ENCODE data around the gene AGTR1.

AGTR1 gene

DNA sequence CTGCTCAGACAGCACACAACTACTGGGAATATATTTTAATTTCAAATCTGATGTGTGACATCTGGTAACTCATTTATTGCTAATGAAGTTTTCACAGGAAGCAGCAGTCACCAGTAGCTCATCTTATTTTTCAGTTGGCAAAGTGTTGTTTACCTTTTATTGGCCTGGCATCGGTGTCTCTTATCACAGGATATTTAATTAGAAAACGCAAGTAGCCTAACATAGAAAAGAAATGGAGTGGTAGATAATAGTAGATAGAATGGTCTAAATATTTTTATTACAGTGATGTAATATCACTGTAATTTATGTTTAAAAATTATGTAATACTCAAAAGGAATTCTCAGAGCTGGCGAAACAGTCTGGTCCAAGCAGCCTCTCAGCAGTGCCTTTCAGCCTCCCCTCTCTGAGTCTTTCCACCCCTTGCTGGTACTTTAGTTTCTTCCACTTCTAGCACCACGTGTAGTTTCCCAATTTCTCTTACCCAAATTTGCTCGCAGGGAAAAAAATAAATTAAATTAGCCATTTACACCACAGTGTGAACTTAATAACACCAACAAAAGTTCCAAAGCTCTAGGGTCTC lies 31.9 kb downstream of the AGTR1 start:
- TF ChIP-seq EZH2phosphoT487 (IDR thresholded peaks at IDR 0.05; ENCODE audit: borderline replicate concordance, low read length), result no peak
- TF ChIP-seq, protein P1, sequence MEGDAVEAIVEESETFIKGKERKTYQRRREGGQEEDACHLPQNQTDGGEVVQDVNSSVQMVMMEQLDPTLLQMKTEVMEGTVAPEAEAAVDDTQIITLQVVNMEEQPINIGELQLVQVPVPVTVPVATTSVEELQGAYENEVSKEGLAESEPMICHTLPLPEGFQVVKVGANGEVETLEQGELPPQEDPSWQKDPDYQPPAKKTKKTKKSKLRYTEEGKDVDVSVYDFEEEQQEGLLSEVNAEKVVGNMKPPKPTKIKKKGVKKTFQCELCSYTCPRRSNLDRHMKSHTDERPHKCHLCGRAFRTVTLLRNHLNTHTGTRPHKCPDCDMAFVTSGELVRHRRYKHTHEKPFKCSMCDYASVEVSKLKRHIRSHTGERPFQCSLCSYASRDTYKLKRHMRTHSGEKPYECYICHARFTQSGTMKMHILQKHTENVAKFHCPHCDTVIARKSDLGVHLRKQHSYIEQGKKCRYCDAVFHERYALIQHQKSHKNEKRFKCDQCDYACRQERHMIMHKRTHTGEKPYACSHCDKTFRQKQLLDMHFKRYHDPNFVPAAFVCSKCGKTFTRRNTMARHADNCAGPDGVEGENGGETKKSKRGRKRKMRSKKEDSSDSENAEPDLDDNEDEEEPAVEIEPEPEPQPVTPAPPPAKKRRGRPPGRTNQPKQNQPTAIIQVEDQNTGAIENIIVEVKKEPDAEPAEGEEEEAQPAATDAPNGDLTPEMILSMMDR (IDR thresholded peaks at IDR 0.05; ENCODE audit: low read depth, low read length, poor library complexity, severe bottlenecking), result no peak
- Histone ChIP-seq H3K79me2 (ENCODE audit: control insufficient read depth, low read length) (no peaks in the 10 kb centered on the region), H3K4me3 (ENCODE audit: low read length) (no peak overlapping the region), H3F3A (ENCODE audit: control insufficient read depth, insufficient read depth) (no peaks in the 10 kb centered on the region), H3K9me3 (ENCODE audit: control insufficient read depth, insufficient read depth, low read length) (no peaks in the 10 kb centered on the region), H3K27me3 (ENCODE audit: control insufficient read depth, low read length) (no peaks in the 10 kb centered on the region), H3K9me2 (replicated peaks; ENCODE audit: control insufficient read depth, low read length) (no peaks in the 10 kb centered on the region), H4K20me1 (ENCODE audit: control insufficient read depth, insufficient read depth, low read depth, low read length) (no peaks in the 10 kb centered on the region), H3K27ac (ENCODE audit: low read depth, low read length) (no peak overlapping the region), H3K4me1 (ENCODE audit: control insufficient read depth, low read length) (no peaks in the 10 kb centered on the region), H3K36me3 (ENCODE audit: control insufficient read depth, low read length) (no peaks in the 10 kb centered on the region), H3K4me2 (ENCODE audit: low read length) (no peak overlapping the region)

DNA sequence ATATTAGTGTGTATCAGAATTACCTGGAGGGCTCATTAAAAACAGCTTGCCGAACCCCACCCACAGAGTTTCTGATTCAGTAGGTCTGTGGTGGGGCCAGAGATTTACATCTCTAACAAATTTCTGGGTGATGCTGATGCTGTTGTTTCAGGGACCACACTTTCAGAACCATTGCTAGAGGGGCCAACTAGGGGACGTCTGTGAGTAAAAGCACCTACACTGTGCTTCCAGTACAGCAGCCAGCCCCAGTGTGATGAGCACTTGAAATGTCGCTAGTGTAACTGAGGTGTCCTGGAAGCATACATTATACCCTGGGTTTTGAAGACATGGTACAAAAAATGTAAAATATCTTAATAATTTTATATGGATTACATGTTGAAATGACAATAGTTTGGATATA lies 33.0 kb downstream of the AGTR1 start:
- no peaks in the 10 kb centered on the region for H3F3A ChIP-seq (ENCODE audit: control insufficient read depth, insufficient read depth)
- H3K4me2 ChIP-seq (ENCODE audit: low read length), result no peak overlapping the region
- no peaks in the 10 kb centered on the region for H3K79me2 ChIP-seq (ENCODE audit: control insufficient read depth, low read length)
- H3K9me3 ChIP-seq (ENCODE audit: control insufficient read depth, insufficient read depth, low read length), result no peaks in the 10 kb centered on the region
- H3K4me1 ChIP-seq (ENCODE audit: control insufficient read depth, low read length), result no peaks in the 10 kb centered on the region
- H3K27me3 ChIP-seq (ENCODE audit: control insufficient read depth, low read length), result no peaks in the 10 kb centered on the region
- no peaks in the 10 kb centered on the region for H3K9me2 ChIP-seq (replicated peaks; ENCODE audit: control insufficient read depth, low read length)
- no peaks in the 10 kb centered on the region for H4K20me1 ChIP-seq (ENCODE audit: control insufficient read depth, insufficient read depth, low read depth, low read length)
- H3K36me3 ChIP-seq (ENCODE audit: control insufficient read depth, low read length), result no peaks in the 10 kb centered on the region
- H3K4me3 ChIP-seq (ENCODE audit: low read length), result no peak overlapping the region
- TF ChIP-seq EZH2phosphoT487 (IDR thresholded peaks at IDR 0.05; ENCODE audit: borderline replicate concordance, low read length), result no peak
- TF ChIP-seq, protein P1 (IDR thresholded peaks at IDR 0.05; ENCODE audit: low read depth, low read length, poor library complexity, severe bottlenecking), result no peak
- no peak overlapping the region for H3K27ac ChIP-seq (ENCODE audit: low read depth, low read length)

DNA sequence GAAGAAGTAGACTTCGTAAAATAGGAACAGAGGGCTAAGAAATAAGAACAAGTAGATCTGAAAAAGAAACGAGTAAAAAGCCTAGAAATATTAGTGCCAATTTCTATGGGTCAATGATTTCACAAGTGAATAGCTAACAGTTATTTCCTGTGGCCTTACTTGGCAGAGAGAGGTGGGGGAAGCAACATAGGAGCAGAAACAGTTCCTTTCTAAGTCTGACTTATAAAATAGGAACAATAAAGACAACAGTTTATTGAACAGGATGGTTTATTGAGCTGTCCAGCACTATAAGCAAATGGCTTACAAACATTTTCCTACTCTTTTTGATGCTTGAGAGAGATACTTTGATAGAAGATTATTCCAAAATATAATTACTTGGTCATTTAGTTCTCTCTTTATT lies 37.9 kb downstream of the AGTR1 start:
- no peaks in the 10 kb centered on the region for H3K79me2 ChIP-seq (ENCODE audit: control insufficient read depth, low read length)
- H3K4me3 ChIP-seq (ENCODE audit: low read length), result no peak overlapping the region
- H4K20me1 ChIP-seq (ENCODE audit: control insufficient read depth, insufficient read depth, low read depth, low read length), result no peaks in the 10 kb centered on the region
- no peaks in the 10 kb centered on the region for H3K36me3 ChIP-seq (ENCODE audit: control insufficient read depth, low read length)
- H3K9me2 ChIP-seq (replicated peaks; ENCODE audit: control insufficient read depth, low read length), result no peaks in the 10 kb centered on the region
- TF ChIP-seq, protein P1 (IDR thresholded peaks at IDR 0.05; ENCODE audit: low read depth, low read length, poor library complexity, severe bottlenecking), result no peak
- TF ChIP-seq EZH2phosphoT487 (IDR thresholded peaks at IDR 0.05; ENCODE audit: borderline replicate concordance, low read length), result no peak
- H3K27me3 ChIP-seq (ENCODE audit: control insufficient read depth, low read length), result no peaks in the 10 kb centered on the region
- H3K27ac ChIP-seq (ENCODE audit: low read depth, low read length), result no peak overlapping the region
- no peaks in the 10 kb centered on the region for H3K4me1 ChIP-seq (ENCODE audit: control insufficient read depth, low read length)
- no peaks in the 10 kb centered on the region for H3K9me3 ChIP-seq (ENCODE audit: control insufficient read depth, insufficient read depth, low read length)
- no peaks in the 10 kb centered on the region for H3F3A ChIP-seq (ENCODE audit: control insufficient read depth, insufficient read depth)
- no peak overlapping the region for H3K4me2 ChIP-seq (ENCODE audit: low read length)

Measured in DOHH2 (cell line).